Natural killer cell (primary cell): ENCODE results near the gene ABCC8. TPM values are rescaled to one million over a fixed set of nuclear protein-coding genes. Genes with fewer than 3 reads are reported as not detected.

ENCODE experiments used
- ATAC-seq, 3 donors: fragments of 150-1000 bp in 2 of 3; fragments of 200-7000 bp in 1 of 3; cut with Tn5 transposase; 1 replicate in 1 of 3; 2 replicates in 2 of 3; pipeline ENCODE4 v1.10.0; 2021; ENCODE audit warnings: mild to moderate bottlenecking in 2 of 3, moderate library complexity in 2 of 3
- DNase-seq, 2 donors: peaks; one replicate each; pipeline versions ENCODE4 v3.0.0 to v3.0.0-alpha.2; 2013 to 2021; ENCODE audit warnings: mixed read lengths in 1 of 2
- H3K27ac ChIP-seq: one replicate; pipeline ENCODE4 v1.5.1; 2013; ENCODE audit warnings: mild to moderate bottlenecking, low read length
- H3K27me3 ChIP-seq: one replicate; pipeline ENCODE4 v1.6.1; 2013; ENCODE audit warnings: low read length; ENCODE audit not compliant: control insufficient read depth, insufficient read depth
- H3K36me3 ChIP-seq: one replicate; pipeline ENCODE4 v1.6.1; 2013; ENCODE audit warnings: low read length; ENCODE audit not compliant: control insufficient read depth, insufficient read depth
- H3K4me1 ChIP-seq: one replicate; pipeline ENCODE4 v1.6.1; 2013; ENCODE audit warnings: low read length; ENCODE audit not compliant: control insufficient read depth, insufficient read depth
- H3K4me3 ChIP-seq: one replicate; pipeline ENCODE4 v1.5.1; 2013; ENCODE audit warnings: low read length
- H3K9me3 ChIP-seq: one replicate; pipeline ENCODE4 v1.6.1; 2013; ENCODE audit warnings: low read length; ENCODE audit not compliant: control insufficient read depth, insufficient read depth
- H3K27ac Mint-ChIP-seq, 2 donors: one replicate each; pipeline ENCODE4 v1.8.0; 2022; ENCODE audit warnings: mild to moderate bottlenecking in 2 of 2, mixed read lengths in 2 of 2, moderate library complexity in 1 of 2
- H3K27me3 Mint-ChIP-seq, 2 donors: one replicate each; pipeline ENCODE4 v1.8.0; 2022; ENCODE audit warnings: low read depth in 2 of 2, mixed read lengths in 2 of 2
- H3K36me3 Mint-ChIP-seq: one replicate; pipeline ENCODE4 v1.8.0; 2022; ENCODE audit warnings: mixed read lengths
- H3K4me1 Mint-ChIP-seq, 2 donors: one replicate each; pipeline ENCODE4 v1.8.0; 2022; ENCODE audit warnings: mixed read lengths in 2 of 2
- H3K4me3 Mint-ChIP-seq: one replicate; pipeline ENCODE4 v1.8.0; 2022; ENCODE audit warnings: mild to moderate bottlenecking, moderate library complexity, mixed read lengths
- H3K9me3 Mint-ChIP-seq, 2 donors: one replicate each; pipeline ENCODE4 v1.8.0; 2022; ENCODE audit warnings: mixed read lengths in 2 of 2
- CTCF ChIP-seq: fragments of 200-600 bp; IDR thresholded peaks from one replicate; pipeline ENCODE4 v1.8.0; 2022; ENCODE audit warnings: antibody characterized with exemption
- WGBS: methylation state at CpG from one replicate; pipeline ENCODE4 v1.1.7; 2013; ENCODE audit warnings: missing lambda C conversion rate; ENCODE audit not compliant: insufficient coverage; 5-methylcytosine and 5-hydroxymethylcytosine counted together
- intact Hi-C: fragments of 100-400 bp; cut with micrococcal nuclease; formaldehyde crosslinking; loops from one replicate; pipeline ENCODE4 v1.14.2; 2022
- total RNA-seq, 4 donors: library from RNA; stranded (reverse); fragments of 120-200 nt in 1 of 4; gene quantifications; one replicate each; pipeline versions ENCODE4 v1.2.3 to v1.2.4, GENCODE V29; 2013 to 2022

The ABCC8 gene
- total RNA-seq, 3 donors from 2014 or later (not counting 1 experiment from before 2014, with no cell fraction given) = not detected

- H3K9me3 ChIP-seq = no peaks in the 10 kb centered on the region
Measured at GRCh38 chr11:17479284-17480214, 2.9 kb upstream of the ABCC8 start.

GRCh38 chr11:17478070-17478469 lies 1.4 kb upstream of the ABCC8 start:
- peaks cover 35 to 63% of the 10 kb centered on the region in 2 donors for H3K27me3 Mint-ChIP-seq
- no peaks in the 10 kb centered on the region for H3K4me1 Mint-ChIP-seq
- H3K4me3 ChIP-seq = no peak overlapping the region
- ATAC-seq (no peak), DNase-seq (no peak)
- H3K4me1 ChIP-seq = no peaks in the 10 kb centered on the region
- TF ChIP-seq CTCF = no peak
- no peaks in the 10 kb centered on the region for H3K36me3 ChIP-seq
- H3K4me3 Mint-ChIP-seq = no peak overlapping the region
- H3K27me3 ChIP-seq = peaks cover 14% of the 10 kb centered on the region
- H3K9me3 Mint-ChIP-seq = no peaks in the 10 kb centered on the region
- no peaks in the 10 kb centered on the region for H3K9me3 ChIP-seq
- H3K27ac ChIP-seq = no peak overlapping the region
- intact Hi-C loops = no loop called here
- H3K27ac Mint-ChIP-seq = no peak overlapping the region
- no peaks in the 10 kb centered on the region for H3K36me3 Mint-ChIP-seq
- 70% methylated on average over 6 of the region's 6 CpGs for WGBS

More at GRCh38 chr11:17479284-17480214, 2.9 kb upstream of the ABCC8 start:
- no peak overlapping the region for H3K27ac Mint-ChIP-seq
- intact Hi-C loops = no loop called here
- no peaks in the 10 kb centered on the region for H3K4me1 Mint-ChIP-seq
- no peaks in the 10 kb centered on the region for H3K9me3 Mint-ChIP-seq
- Histone ChIP-seq H3K4me3 (no peak overlapping the region), H3K27me3 (peaks cover 13% of the 10 kb centered on the region), H3K4me1 (no peaks in the 10 kb centered on the region), H3K36me3 (no peaks in the 10 kb centered on the region), H3K27ac (no peak overlapping the region)
- no peak overlapping the region for H3K4me3 Mint-ChIP-seq
- DNase-seq = no peak
- no peak for TF ChIP-seq CTCF
- ATAC-seq = no peak
- peaks cover 25 to 58% of the 10 kb centered on the region in 2 donors for H3K27me3 Mint-ChIP-seq
- no peaks in the 10 kb centered on the region for H3K36me3 Mint-ChIP-seq
- WGBS = 51% methylated on average over 13 of the region's 14 CpGs

GRCh38 chr11:17477361-17477760 lies 716 bp upstream of the ABCC8 start:
- no peak for ATAC-seq
- no peaks in the 10 kb centered on the region for H3K4me1 ChIP-seq
- no peaks in the 10 kb centered on the region for H3K9me3 ChIP-seq
- peaks cover 14% of the 10 kb centered on the region for H3K27me3 ChIP-seq
- no peaks in the 10 kb centered on the region for H3K9me3 Mint-ChIP-seq
- H3K4me3 ChIP-seq = no peak overlapping the region
- no peaks in the 10 kb centered on the region for H3K36me3 ChIP-seq
- no peak overlapping the region for H3K27ac ChIP-seq
- intact Hi-C loops = no loop called here
- H3K4me1 Mint-ChIP-seq = no peaks in the 10 kb centered on the region
- no peak overlapping the region for H3K27ac Mint-ChIP-seq
- H3K4me3 Mint-ChIP-seq = no peak overlapping the region
- H3K27me3 Mint-ChIP-seq = peaks cover 41 to 70% of the 10 kb centered on the region in 2 donors
- 39% methylated on average over 6 of the region's 6 CpGs for WGBS
- no peaks in the 10 kb centered on the region for H3K36me3 Mint-ChIP-seq
- no peak for TF ChIP-seq CTCF
- no peak for DNase-seq

GRCh38 chr11:17477084-17477333 lies 364 bp upstream of the ABCC8 start:
- Mint-ChIP-seq H3K36me3 (no peaks in the 10 kb centered on the region), H3K27ac (no peak overlapping the region), H3K4me1 (no peaks in the 10 kb centered on the region), H3K27me3 (peaks cover 41 to 70% of the 10 kb centered on the region in 2 donors), H3K4me3 (no peak overlapping the region), H3K9me3 (no peaks in the 10 kb centered on the region)
- 18% methylated on average over 9 of the region's 9 CpGs for WGBS
- H3K27me3 ChIP-seq = peaks cover 14% of the 10 kb centered on the region
- no peak overlapping the region for H3K27ac ChIP-seq
- intact Hi-C loops = no loop called here
- no peak overlapping the region for H3K4me3 ChIP-seq
- no peaks in the 10 kb centered on the region for H3K4me1 ChIP-seq
- DNase-seq (no peak), ATAC-seq (no peak)
- TF ChIP-seq CTCF = no peak
- H3K36me3 ChIP-seq = no peaks in the 10 kb centered on the region
- H3K9me3 ChIP-seq = no peaks in the 10 kb centered on the region
